VCaP (cell line): ENCODE results near the gene TSPAN4.
A peak's percentile ranks its signal among the peaks of the same experiment; 100 is the strongest.

Experiments
- H3K27ac ChIP-seq: fragments of 450-650 bp; 2 replicates; pipeline ENCODE4 v1.5.1; 2017
- TF ChIP-seq, protein P1 (sequence below): fragments of 450-650 bp; conservative IDR thresholded peaks from 2 replicates; pipeline ENCODE4 v1.5.1; 2017; ENCODE audit warnings: mild to moderate bottlenecking, moderate library complexity

TSPAN4 gene

DNA sequence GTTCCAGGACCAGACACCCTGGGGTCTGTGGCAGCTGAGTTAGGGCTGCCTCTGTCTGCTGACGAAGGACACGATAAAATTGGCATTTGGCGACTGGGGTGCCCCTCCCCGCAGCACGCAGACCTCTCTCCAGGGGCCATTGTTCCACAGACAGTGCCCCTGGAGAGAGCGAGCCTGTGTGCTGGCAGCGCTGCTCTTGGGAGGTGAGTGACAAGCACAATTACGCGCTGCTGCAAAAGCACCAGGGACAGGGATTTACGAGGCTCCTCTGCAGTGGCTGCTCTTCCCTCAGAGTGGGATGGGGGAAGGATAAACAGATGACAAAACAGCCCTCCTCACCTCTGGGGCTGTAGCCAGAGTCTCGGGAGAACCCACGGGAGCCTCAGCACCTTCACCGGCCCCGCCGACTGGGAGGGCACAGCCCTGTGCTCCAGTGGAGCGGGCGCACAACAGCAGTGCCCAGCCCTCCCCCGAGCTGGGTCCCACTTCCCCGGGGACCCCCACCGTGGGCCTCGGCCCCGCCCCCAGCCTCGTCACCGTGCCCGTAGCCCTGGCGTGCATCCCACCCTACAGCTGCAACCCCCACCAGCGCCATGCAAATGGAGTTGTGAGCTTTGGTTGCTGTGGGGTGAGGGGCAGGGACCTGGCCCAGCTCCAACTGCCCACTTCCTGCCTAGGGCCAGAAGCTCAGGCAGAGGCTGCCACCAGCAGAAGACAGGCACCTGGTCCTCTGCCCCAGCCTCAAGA, 48.3 kb downstream of the TSPAN4 start:
- no peak overlapping the region for H3K27ac ChIP-seq
- TF ChIP-seq, protein P1, sequence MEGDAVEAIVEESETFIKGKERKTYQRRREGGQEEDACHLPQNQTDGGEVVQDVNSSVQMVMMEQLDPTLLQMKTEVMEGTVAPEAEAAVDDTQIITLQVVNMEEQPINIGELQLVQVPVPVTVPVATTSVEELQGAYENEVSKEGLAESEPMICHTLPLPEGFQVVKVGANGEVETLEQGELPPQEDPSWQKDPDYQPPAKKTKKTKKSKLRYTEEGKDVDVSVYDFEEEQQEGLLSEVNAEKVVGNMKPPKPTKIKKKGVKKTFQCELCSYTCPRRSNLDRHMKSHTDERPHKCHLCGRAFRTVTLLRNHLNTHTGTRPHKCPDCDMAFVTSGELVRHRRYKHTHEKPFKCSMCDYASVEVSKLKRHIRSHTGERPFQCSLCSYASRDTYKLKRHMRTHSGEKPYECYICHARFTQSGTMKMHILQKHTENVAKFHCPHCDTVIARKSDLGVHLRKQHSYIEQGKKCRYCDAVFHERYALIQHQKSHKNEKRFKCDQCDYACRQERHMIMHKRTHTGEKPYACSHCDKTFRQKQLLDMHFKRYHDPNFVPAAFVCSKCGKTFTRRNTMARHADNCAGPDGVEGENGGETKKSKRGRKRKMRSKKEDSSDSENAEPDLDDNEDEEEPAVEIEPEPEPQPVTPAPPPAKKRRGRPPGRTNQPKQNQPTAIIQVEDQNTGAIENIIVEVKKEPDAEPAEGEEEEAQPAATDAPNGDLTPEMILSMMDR: no peak

DNA sequence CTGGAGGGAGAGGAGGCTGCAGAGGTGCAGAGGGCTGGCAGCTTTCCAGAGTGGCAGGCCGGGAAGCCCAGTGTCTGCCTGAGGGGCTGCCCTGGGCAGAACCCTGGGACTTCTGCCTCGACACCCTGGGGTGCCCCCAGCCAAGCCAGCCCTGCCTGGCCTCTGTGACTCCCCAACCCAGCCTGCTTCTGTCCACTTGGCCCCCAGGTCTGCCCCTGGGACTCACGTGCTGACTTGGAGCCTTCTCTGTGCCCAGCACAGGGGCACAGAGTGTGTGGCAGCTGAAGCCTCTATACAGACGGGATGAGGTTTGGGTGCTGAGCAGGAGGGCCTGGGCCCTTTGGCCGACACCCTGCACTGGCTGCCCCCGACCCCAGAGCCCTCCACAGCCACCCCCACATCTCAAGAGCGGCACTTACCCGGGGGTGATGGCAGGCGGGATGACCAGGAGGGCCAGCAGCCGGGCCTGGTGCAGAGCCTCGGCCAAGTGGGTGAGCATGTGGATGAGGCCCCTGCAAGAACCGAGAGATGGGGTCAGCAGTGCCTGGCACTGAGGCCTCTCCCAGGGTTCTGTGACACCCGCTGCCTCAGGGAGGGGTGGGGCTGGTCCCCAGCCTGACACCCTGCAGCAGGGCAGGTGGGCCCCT, 50.5 kb downstream of the TSPAN4 start:
- no peak overlapping the region for H3K27ac ChIP-seq
- TF ChIP-seq, protein P1: no peak

DNA sequence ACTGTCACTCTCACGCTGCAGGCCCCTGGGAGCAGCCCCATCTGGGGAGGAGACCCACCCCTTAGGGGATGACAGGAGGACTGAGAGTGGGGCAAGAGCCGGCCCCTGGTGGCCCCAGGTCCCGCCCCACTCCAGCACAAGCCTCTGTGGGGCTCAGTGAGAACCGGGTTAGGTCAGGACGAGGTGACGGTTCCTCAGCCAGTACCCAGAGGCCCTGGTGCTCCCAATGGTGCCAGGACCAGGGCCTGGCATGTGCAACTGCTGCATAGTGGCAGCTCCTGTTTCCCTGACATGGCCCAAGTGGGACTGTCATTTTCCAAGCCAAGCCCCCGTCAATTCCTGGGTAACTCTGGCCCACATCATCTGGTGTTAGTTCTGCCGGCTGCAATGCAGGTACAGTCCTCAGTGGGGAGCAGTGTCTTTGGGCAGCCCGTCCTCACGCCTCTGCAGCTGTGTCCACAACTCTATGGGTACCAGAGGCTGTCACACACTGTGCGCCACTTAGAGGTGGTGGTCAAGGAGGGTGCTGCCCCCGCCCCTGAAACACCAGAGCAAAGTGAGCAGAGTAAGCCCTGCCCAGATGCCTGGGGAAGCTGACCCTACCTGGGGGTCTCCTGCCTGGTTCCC, 52.0 kb downstream of the TSPAN4 start:
- TF ChIP-seq, protein P1: peak; percentile 10; the same call in 1 of the 2 replicates
- no peak overlapping the region for H3K27ac ChIP-seq

DNA sequence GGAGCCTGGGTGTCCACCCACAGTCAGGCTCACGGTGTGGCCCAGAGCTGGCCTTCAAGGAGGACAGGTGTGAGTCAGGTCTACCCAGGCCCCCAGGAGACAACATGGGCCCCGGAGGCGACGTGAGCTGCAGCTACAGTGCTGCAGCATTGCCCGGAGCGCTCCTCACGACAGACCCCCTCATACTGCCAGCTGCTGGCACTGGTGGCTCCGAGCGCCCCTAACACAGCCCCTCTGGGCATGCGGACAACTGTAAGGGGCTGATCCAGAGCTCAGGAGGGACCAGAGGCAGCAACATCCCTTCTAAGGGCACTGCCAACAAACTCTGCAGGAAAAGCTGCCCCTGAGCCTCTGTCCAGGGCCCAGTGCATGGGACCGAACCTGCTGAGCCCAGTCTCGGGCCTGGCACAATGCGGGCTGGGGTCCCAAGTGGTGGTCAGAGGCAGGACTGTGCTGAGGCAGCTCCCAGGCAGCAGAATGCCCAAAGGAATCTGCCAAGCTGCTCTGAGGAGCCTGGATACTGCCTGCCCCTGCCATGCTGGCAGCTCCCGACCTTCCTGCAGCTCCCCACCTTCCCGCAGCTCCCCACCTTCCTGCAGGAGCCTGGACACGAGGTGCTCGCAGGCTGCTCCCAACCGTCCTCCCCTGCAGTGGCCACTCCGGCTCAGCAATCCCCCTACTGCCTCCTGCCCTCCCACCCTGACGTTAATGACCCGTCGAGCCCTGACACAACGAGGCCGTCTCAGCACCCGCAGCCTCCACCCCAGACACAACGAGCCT, 52.9 kb downstream of the TSPAN4 start:
- no peak overlapping the region for H3K27ac ChIP-seq
- TF ChIP-seq, protein P1: no peak

DNA sequence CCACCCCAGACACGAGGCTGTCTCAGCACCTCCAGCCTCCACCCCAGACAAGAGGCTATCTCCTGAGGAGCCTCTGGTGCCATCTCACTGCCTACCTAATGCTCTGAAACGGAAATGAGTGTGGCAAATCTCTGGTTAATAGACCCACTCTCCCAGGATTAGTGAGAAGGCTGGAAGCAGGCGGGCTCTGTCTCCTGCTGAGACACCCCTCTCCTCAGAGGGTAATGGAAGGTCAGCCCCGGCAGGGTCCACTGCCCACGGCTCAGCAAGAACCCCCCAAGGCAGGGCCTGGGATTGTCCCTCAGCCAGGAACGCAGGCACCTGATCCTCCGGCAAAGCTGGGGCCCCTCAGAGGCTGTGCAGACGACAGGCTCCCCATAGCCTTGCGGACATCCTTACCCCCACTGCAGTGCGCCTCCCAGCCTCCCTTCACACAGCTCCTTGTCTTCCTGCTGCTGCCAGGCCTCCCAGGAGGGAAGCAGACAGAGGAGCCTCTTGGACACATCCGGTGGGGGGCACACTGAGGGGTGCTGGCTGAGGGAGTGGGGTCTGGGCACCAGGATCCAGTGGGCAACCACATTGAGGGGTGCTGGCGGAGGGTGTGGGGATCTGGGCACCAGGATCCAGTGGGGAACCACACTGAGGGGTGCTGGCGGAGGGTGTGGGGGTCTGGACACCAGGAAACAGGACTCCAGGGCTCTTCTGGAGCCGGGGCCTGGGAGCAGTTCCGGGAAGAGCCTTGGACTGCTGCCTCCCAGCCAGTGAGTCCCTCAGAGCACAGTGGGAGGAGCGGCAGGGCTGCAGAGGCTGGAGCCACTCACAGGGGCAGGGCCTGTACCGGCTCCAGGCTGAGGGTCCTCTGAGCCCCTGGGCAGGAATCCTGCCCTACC, 54.8 kb downstream of the TSPAN4 start:
- no peak overlapping the region for H3K27ac ChIP-seq
- TF ChIP-seq, protein P1: no peak

DNA sequence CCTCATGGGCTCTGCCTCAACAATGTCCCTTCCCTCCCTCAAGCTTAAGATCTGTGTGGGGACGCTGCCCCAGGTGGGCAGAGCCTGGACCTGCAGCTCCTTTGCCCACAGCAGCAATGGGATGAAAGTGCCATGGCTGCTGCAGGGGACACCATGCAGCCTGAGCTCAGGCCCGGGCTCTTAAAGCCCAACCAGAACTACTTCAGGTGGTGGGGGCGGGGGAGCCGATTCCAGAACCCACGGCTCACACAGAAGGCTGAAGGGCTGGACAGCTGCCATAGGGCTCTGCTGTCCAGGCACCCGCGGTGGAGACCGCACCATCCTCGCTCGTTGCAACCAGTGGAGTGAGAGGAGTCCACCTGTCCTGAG, 55.5 kb downstream of the TSPAN4 start:
- TF ChIP-seq, protein P1: peak; percentile 55
- no peak overlapping the region for H3K27ac ChIP-seq
